MCF 10A (cell line): ENCODE data around the gene CDH18. TPM values are rescaled to one million over a fixed set of nuclear protein-coding genes. Genes with fewer than 3 reads are reported as not detected.
"Not testable (repeated sequence)": the region's sequence is repeated elsewhere in the genome, so short reads cannot be mapped to it uniquely, and the experiment has no call there.

Experiments used
- BruUV-seq: library from RNA; stranded (reverse); fragments of 400-500 nt; replicated peaks from 2 replicates; lab custom pipeline; 2021; lab: Mats Ljungman, UMichigan
- CTCF ChIA-PET: fragments of 300-600 bp; sonication (Branson Sonifier 250); formaldehyde crosslinking; extraction: SDS; loops from one replicate; lab custom pipeline; 2021; ENCODE audit warnings: antibody characterized with exemption, inconsistent platforms; lab: Yijun Ruan, JAX
- POLR2A ChIA-PET: fragments of 300-600, 350-650 bp; sonication (Branson Sonifier 250); formaldehyde crosslinking; extraction: SDS; loops from one replicate; lab custom pipeline; 2020; ENCODE audit warnings: antibody characterized with exemption, inconsistent platforms; lab: Yijun Ruan, JAX
- DNase-seq: peaks from one replicate; pipeline ENCODE4 v3.0.0-alpha.2; 2018; ENCODE audit not compliant: unreplicated experiment
- H3K27ac Mint-ChIP-seq: one replicate; pipeline ENCODE4 v1.8.0; 2022; ENCODE audit warnings: mild to moderate bottlenecking, low read depth, mixed read lengths; ENCODE audit not compliant: unreplicated experiment
- H3K27me3 Mint-ChIP-seq: one replicate; pipeline ENCODE4 v1.8.0; 2022; ENCODE audit warnings: mixed read lengths; ENCODE audit not compliant: insufficient read depth, unreplicated experiment
- H3K36me3 Mint-ChIP-seq: one replicate; pipeline ENCODE4 v1.8.0; 2022; ENCODE audit warnings: mild to moderate bottlenecking, moderate library complexity, mixed read lengths; ENCODE audit not compliant: insufficient read depth, unreplicated experiment
- H3K4me1 Mint-ChIP-seq: one replicate; pipeline ENCODE4 v1.8.0; 2022; ENCODE audit warnings: mixed read lengths; ENCODE audit not compliant: insufficient read depth, unreplicated experiment
- H3K4me3 Mint-ChIP-seq: one replicate; pipeline ENCODE4 v1.8.0; 2022; ENCODE audit warnings: mild to moderate bottlenecking, moderate library complexity, mixed read lengths; ENCODE audit not compliant: unreplicated experiment
- H3K9me3 Mint-ChIP-seq: one replicate; pipeline ENCODE4 v1.8.0; 2022; ENCODE audit warnings: mixed read lengths; ENCODE audit not compliant: unreplicated experiment
- intact Hi-C: fragments of 100-400 bp; cut with micrococcal nuclease; formaldehyde crosslinking; loops from 2 replicates; pipeline ENCODE4 v1.14.1; 2022
- total RNA-seq: library from RNA; stranded (reverse); gene quantifications from 2 replicates; pipeline ENCODE4 v1.2.3, GENCODE V29; 2022
- TF ChIP-seq, protein P1 (sequence below): fragments of 200-600 bp; IDR thresholded peaks from one replicate; pipeline ENCODE4 v1.8.0; 2022; ENCODE audit warnings: antibody characterized with exemption, mild to moderate bottlenecking; ENCODE audit not compliant: unreplicated experiment

The CDH18 gene
- total RNA-seq, 1 experiment from 2014 or later, result not detected

DNA sequence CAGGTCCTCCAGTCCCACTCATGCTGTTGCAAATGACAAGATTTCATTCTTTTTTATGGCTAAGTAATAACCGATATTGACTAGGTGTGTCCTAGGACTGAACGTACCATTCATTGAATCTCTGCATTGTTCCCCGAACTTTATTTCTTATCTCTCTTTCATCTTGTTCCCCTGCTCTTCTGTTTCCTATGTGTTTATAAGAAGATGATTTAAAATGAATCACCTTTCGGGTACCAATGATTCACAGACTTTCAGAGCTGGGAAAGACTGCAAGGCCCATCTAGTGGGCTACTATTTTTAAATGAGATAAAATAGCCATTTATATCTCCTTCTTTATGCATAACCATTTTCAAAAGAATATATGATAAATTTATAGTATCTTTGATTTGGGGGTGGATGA is 133.0 kb downstream of the CDH18 start:
- Mint-ChIP-seq H3K9me3 (no peaks in the 10 kb centered on the region), H3K27me3 (no peaks in the 10 kb centered on the region), H3K27ac (no peak overlapping the region), H3K36me3 (no peaks in the 10 kb centered on the region), H3K4me3 (no peak overlapping the region), H3K4me1 (peaks cover 20% of the 10 kb centered on the region)
- ChIA-PET POLR2A (no interaction called here), CTCF (interaction anchor here (0.6 kb wide), 1 partner anchor 820 kb away, joined by 3 read pairs; no protein-coding TSS in a partner anchor)
- peak; percentile 9 for DNase-seq
- BruUV-seq, result no TSS peak
- intact Hi-C loops, result no loop called here
- TF ChIP-seq, protein P1, sequence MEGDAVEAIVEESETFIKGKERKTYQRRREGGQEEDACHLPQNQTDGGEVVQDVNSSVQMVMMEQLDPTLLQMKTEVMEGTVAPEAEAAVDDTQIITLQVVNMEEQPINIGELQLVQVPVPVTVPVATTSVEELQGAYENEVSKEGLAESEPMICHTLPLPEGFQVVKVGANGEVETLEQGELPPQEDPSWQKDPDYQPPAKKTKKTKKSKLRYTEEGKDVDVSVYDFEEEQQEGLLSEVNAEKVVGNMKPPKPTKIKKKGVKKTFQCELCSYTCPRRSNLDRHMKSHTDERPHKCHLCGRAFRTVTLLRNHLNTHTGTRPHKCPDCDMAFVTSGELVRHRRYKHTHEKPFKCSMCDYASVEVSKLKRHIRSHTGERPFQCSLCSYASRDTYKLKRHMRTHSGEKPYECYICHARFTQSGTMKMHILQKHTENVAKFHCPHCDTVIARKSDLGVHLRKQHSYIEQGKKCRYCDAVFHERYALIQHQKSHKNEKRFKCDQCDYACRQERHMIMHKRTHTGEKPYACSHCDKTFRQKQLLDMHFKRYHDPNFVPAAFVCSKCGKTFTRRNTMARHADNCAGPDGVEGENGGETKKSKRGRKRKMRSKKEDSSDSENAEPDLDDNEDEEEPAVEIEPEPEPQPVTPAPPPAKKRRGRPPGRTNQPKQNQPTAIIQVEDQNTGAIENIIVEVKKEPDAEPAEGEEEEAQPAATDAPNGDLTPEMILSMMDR, result no peak

DNA sequence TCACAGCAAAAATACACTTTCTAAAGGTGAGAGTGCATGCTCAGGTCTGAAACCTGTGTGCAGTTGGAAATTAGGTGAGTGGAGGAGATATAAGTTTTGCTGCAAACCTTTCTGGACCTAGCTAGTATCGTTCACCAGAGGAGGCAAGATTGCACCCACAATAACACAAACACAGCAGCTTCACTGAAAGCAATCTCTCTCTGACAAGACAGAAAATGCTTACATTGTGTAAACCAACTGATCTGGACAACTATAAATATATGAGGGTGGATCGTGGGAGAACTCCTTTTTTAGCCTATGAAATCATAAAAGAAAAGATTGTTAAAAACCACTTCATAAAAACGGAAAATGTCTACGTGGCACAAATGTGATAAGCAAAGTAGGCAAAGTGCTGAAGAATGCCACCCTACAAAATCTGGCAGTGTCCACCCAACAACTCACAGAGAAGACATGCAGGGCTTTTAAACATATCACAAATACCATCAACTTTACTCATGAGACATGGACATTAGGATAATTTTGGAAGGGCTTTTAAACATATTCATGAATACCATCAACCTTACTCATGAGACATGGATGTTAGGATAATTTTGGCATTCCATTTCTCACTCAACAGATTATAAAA is 134.3 kb downstream of the CDH18 start:
- CTCF ChIA-PET, result interaction anchor here (0.6 to 0.7 kb wide), 2 partner anchors 1455 to 1527 kb away, joined by 3 read pairs; no protein-coding TSS in a partner anchor
- BruUV-seq, result no TSS peak
- TF ChIP-seq, protein P1, result no peak
- no peaks in the 10 kb centered on the region for H3K9me3 Mint-ChIP-seq
- no peaks in the 10 kb centered on the region for H3K36me3 Mint-ChIP-seq
- H3K27ac Mint-ChIP-seq, result no peak overlapping the region
- POLR2A ChIA-PET, result no interaction called here
- intact Hi-C loops, result no loop called here
- H3K27me3 Mint-ChIP-seq, result no peaks in the 10 kb centered on the region
- no peak overlapping the region for H3K4me3 Mint-ChIP-seq
- DNase-seq, result peak; percentile 8
- H3K4me1 Mint-ChIP-seq, result peaks cover 20% of the 10 kb centered on the region

DNA sequence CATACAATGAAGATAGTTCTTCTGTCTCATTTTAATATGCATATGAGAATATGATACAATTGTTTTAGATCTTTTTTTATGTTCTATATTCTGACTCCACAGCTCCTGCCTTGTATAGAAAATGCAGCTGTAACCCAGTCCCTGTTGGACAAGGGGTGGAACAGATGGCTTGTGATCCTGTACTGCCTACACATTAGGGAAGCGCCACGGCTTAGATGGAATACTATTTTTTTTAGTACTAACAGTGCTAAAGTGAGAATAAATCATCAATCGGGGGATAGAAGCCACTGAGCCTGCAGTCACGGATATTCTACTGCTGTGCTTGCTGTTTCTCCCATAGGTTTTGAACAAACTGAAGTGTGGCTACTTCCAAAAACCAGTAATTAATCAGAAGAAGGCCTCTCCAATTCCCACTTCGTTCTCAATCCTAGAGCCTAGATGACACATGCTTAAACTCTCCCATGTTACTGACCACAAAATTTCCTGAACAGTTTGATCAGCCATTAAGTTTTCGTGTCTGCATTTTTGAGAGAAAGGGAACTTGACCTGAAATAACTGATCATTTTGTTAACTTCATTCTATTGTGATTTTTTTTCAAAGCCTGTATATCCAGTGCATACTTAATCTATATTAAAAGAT is 150.3 kb downstream of the CDH18 start:
- peaks cover 7% of the 10 kb centered on the region for H3K9me3 Mint-ChIP-seq
- H3K27me3 Mint-ChIP-seq, result no peaks in the 10 kb centered on the region
- intact Hi-C loops, result no loop called here
- no peaks in the 10 kb centered on the region for H3K4me1 Mint-ChIP-seq
- no TSS peak for BruUV-seq
- DNase-seq, result no peak
- POLR2A ChIA-PET, result no interaction called here
- H3K27ac Mint-ChIP-seq, result no peak overlapping the region
- peaks cover 17% of the 10 kb centered on the region for H3K36me3 Mint-ChIP-seq
- no peak overlapping the region for H3K4me3 Mint-ChIP-seq
- CTCF ChIA-PET, result no interaction called here
- TF ChIP-seq, protein P1, result no peak

DNA sequence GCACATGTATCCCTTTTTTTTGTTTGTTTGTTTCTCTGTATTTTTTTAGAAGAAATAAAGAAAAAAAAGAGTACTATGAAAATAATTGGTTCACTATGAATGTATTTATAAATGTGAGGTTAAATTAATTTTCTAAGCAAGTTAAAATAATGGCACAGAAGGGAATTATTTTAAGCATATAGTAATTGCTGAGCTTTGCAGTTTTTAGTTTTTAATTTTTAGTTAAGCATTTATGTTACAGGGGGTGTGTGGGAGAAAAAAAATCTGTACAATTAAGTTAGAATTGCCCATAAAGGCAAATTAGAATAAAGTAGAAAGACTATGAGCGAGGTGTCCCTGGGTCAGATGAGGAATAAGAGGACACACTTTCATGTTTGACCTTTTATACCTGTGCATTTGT is 152.6 kb downstream of the CDH18 start:
- no peak for DNase-seq
- H3K27ac Mint-ChIP-seq, result no peak overlapping the region
- H3K9me3 Mint-ChIP-seq, result peaks cover 7% of the 10 kb centered on the region
- intact Hi-C loops, result no loop called here
- ChIA-PET CTCF (no interaction called here), POLR2A (no interaction called here)
- TF ChIP-seq, protein P1, result no peak
- no peaks in the 10 kb centered on the region for H3K27me3 Mint-ChIP-seq
- no peak overlapping the region for H3K4me3 Mint-ChIP-seq
- H3K4me1 Mint-ChIP-seq, result no peaks in the 10 kb centered on the region
- H3K36me3 Mint-ChIP-seq, result peaks cover 17% of the 10 kb centered on the region
- no TSS peak for BruUV-seq

DNA sequence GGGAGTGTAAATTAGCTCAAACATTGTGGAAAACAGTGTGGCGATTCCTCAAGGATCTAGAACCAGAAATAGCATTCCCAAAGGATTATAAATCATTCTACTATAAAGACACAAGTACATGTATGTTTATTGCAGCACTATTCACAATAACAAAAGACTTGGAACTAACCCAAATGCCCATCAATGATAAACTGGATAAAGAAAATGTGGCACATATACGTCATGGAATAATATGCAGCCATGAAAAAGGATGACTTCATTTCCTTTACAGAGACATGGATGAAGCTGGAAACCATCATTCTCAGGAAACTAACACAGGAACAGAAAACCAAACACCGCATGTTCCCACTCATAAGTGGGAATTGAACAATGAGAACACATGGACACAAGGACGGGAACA is 175.3 kb downstream of the CDH18 start:
- DNase-seq, H3K9me3 Mint-ChIP-seq, H3K36me3 Mint-ChIP-seq, intact Hi-C loops, H3K27me3 Mint-ChIP-seq, CTCF ChIA-PET, BruUV-seq, H3K27ac Mint-ChIP-seq, POLR2A ChIA-PET, H3K4me3 Mint-ChIP-seq, H3K4me1 Mint-ChIP-seq: not testable (repeated sequence)
